ENCODE results near the gene NXNL2. TPM values are rescaled to one million over a fixed set of nuclear protein-coding genes. Genes with fewer than 3 reads are reported as not detected.

The NXNL2 gene
- total RNA-seq, 1 experiment from 2014 or later: 0.66 TPM

GRCh38 chr9:88522360-88522759, 12.6 kb upstream of the NXNL2 start:
- DNase-seq (no peak), ATAC-seq (no peak)
- Histone ChIP-seq H3K4me3 (ENCODE audit: low read length) (no peak overlapping the region), H3K36me3 (ENCODE audit: low read depth, low read length) (no peaks in the 10 kb centered on the region), H4K20me1 (ENCODE audit: low read length) (no peaks in the 10 kb centered on the region), H3K27ac (ENCODE audit: low read length) (no peak overlapping the region), H3K27me3 (ENCODE audit: low read length) (no peaks in the 10 kb centered on the region), H3K9me2 (replicated peaks; ENCODE audit: low read length) (no peaks in the 10 kb centered on the region), H3K9ac (ENCODE audit: low read length) (no peak overlapping the region), H2AFZ (ENCODE audit: low read length) (no peak overlapping the region), H3K79me2 (ENCODE audit: low read length) (no peaks in the 10 kb centered on the region), H3F3A (ENCODE audit: low read length, unreplicated experiment) (no peaks in the 10 kb centered on the region), H3K9me3 (ENCODE audit: low read length) (no peaks in the 10 kb centered on the region), H3K4me1 (ENCODE audit: insufficient read depth, low read length) (peaks cover 8% of the 10 kb centered on the region), H3K4me2 (ENCODE audit: low read length) (no peak overlapping the region)
- TF ChIP-seq CTCF (conservative IDR thresholded peaks at IDR 0.05; ENCODE audit: low read depth, low read length) (no peak), EZH2 (IDR thresholded peaks at IDR 0.05; ENCODE audit: low read length, unreplicated experiment) (no peak), EZH2phosphoT487 (IDR thresholded peaks at IDR 0.05; ENCODE audit: borderline replicate concordance, low read length) (no peak)
- CTCF ChIA-PET: no interaction called here
- no TSS peak for BruUV-seq (replicated peaks)
- intact Hi-C loops (cut with micrococcal nuclease): no loop called here
- POLR2A ChIA-PET (ENCODE audit: unreplicated experiment): no interaction called here

GRCh38 chr9:88523056-88523455, 11.9 kb upstream of the NXNL2 start:
- H3K79me2 ChIP-seq (ENCODE audit: low read length): no peaks in the 10 kb centered on the region
- no peak overlapping the region for H3K4me3 ChIP-seq (ENCODE audit: low read length)
- H3K4me2 ChIP-seq (ENCODE audit: low read length): no peak overlapping the region
- H3K9me3 ChIP-seq (ENCODE audit: low read length): no peaks in the 10 kb centered on the region
- no peaks in the 10 kb centered on the region for H3F3A ChIP-seq (ENCODE audit: low read length, unreplicated experiment)
- ChIA-PET CTCF (no interaction called here), POLR2A (ENCODE audit: unreplicated experiment) (no interaction called here)
- BruUV-seq (replicated peaks): no TSS peak
- ATAC-seq: peak; percentile 33; the same call in 1 of the 2 replicates
- H3K4me1 ChIP-seq (ENCODE audit: insufficient read depth, low read length): peaks cover 8% of the 10 kb centered on the region
- no peaks in the 10 kb centered on the region for H4K20me1 ChIP-seq (ENCODE audit: low read length)
- intact Hi-C loops (cut with micrococcal nuclease): no loop called here
- TF ChIP-seq CTCF (conservative IDR thresholded peaks at IDR 0.05; ENCODE audit: low read depth, low read length) (no peak), EZH2phosphoT487 (IDR thresholded peaks at IDR 0.05; ENCODE audit: borderline replicate concordance, low read length) (no peak), EZH2 (IDR thresholded peaks at IDR 0.05; ENCODE audit: low read length, unreplicated experiment) (no peak)
- no peaks in the 10 kb centered on the region for H3K36me3 ChIP-seq (ENCODE audit: low read depth, low read length)
- no peak overlapping the region for H2AFZ ChIP-seq (ENCODE audit: low read length)
- no peaks in the 10 kb centered on the region for H3K27me3 ChIP-seq (ENCODE audit: low read length)
- DNase-seq: peak; percentile 52
- H3K27ac ChIP-seq (ENCODE audit: low read length): no peak overlapping the region
- H3K9ac ChIP-seq (ENCODE audit: low read length): no peak overlapping the region
- H3K9me2 ChIP-seq (replicated peaks; ENCODE audit: low read length): no peaks in the 10 kb centered on the region

- ChIA-PET CTCF (no interaction called here), POLR2A (ENCODE audit: unreplicated experiment) (no interaction called here)
- no peaks in the 10 kb centered on the region for H3F3A ChIP-seq (ENCODE audit: low read length, unreplicated experiment)
- intact Hi-C loops (cut with micrococcal nuclease): no loop called here
- no peaks in the 10 kb centered on the region for H3K79me2 ChIP-seq (ENCODE audit: low read length)
- H3K9me2 ChIP-seq (replicated peaks; ENCODE audit: low read length): no peaks in the 10 kb centered on the region
- peaks cover 16% of the 10 kb centered on the region for H3K4me1 ChIP-seq (ENCODE audit: insufficient read depth, low read length)
- no peak for TF ChIP-seq EZH2 (IDR thresholded peaks at IDR 0.05; ENCODE audit: low read length, unreplicated experiment)
- no peak for TF ChIP-seq CTCF (conservative IDR thresholded peaks at IDR 0.05; ENCODE audit: low read depth, low read length)
- TF ChIP-seq EZH2phosphoT487 (IDR thresholded peaks at IDR 0.05; ENCODE audit: borderline replicate concordance, low read length): no peak
- H3K4me3 ChIP-seq (ENCODE audit: low read length): no peak overlapping the region
- H3K36me3 ChIP-seq (ENCODE audit: low read depth, low read length): no peaks in the 10 kb centered on the region
- H2AFZ ChIP-seq (ENCODE audit: low read length): no peak overlapping the region
- no peaks in the 10 kb centered on the region for H3K27me3 ChIP-seq (ENCODE audit: low read length)
- no peaks in the 10 kb centered on the region for H3K9me3 ChIP-seq (ENCODE audit: low read length)
- BruUV-seq (replicated peaks): no TSS peak
- H3K9ac ChIP-seq (ENCODE audit: low read length): no peak overlapping the region
- H3K27ac ChIP-seq (ENCODE audit: low read length): no peak overlapping the region
- ATAC-seq (no peak), DNase-seq (no peak)
- no peaks in the 10 kb centered on the region for H4K20me1 ChIP-seq (ENCODE audit: low read length)
- H3K4me2 ChIP-seq (ENCODE audit: low read length): no peak overlapping the region
These were observed 10.1 kb upstream of the NXNL2 start for GRCh38 chr9:88524911-88525310.
